IPS-15b (cell line): Measurements from ENCODE around the gene EMC8.
A peak's percentile ranks its signal among the peaks of the same experiment; 100 is the strongest.
"Not testable (repeated sequence)": the region's sequence is repeated elsewhere in the genome, so short reads cannot be mapped to it uniquely, and the experiment has no call there.

Experiments
- H3K27me3 ChIP-seq: one replicate; pipeline ENCODE4 v1.6.1; 2013; ENCODE audit warnings: low read length; ENCODE audit not compliant: control insufficient read depth, insufficient read depth
- H3K36me3 ChIP-seq: one replicate; pipeline ENCODE4 v1.6.1; 2013; ENCODE audit warnings: low read length; ENCODE audit not compliant: control insufficient read depth, insufficient read depth
- H3K4me1 ChIP-seq: one replicate; pipeline ENCODE4 v1.6.1; 2013; ENCODE audit warnings: mild to moderate bottlenecking, low read length; ENCODE audit not compliant: control insufficient read depth, insufficient read depth
- H3K4me3 ChIP-seq: one replicate; pipeline ENCODE4 v1.5.1; 2013; ENCODE audit warnings: low read depth, low read length
- H3K9ac ChIP-seq: one replicate; pipeline ENCODE4 v1.6.1; 2013; ENCODE audit warnings: low read depth, mild to moderate bottlenecking, low read length
- H3K9me3 ChIP-seq: one replicate; pipeline ENCODE4 v1.6.1; 2013; ENCODE audit warnings: mild to moderate bottlenecking, low read length; ENCODE audit not compliant: control insufficient read depth, insufficient read depth

The EMC8 gene

DNA sequence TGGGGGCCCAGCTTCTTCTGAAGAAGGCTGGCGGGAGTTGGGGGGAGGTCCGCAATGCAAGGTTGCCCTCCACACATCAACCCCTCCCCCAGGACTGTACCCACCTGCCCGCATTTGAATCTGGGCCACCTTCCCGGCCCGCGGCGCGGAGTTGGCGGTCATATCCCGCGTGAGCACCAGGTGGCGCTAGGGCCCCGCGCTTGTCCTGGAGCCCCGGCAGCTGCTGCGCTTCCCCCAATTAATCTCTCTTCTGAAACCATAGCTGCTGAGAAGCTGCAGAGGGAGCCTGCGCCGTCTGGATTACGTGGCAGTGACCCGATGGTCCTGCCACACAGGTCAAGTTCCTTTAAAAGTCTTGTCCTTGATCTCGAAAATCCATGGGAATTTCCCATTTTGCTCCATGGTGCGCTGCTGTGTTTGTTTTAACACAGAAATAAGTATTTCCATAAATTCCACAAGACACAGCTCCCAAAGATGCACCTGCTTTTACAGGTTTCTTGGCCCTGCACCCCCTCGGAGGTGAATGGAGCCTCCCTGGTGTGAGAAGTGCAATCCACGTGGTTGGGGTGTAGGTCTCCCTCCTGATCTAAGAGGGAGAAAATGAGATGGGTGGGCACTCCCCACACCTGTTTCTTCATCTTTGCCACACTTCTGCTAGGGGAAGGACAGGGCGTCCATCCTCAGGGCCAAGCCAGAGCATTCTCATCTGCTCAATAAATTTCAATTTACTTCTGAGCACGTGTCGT lies 22.2 kb upstream of the EMC8 start:
- Histone ChIP-seq H3K9ac (no peak overlapping the region), H3K27me3 (peaks cover 13% of the 10 kb centered on the region), H3K4me1 (no peaks in the 10 kb centered on the region), H3K9me3 (no peaks in the 10 kb centered on the region), H3K4me3 (no peak overlapping the region), H3K36me3 (no peaks in the 10 kb centered on the region)

DNA sequence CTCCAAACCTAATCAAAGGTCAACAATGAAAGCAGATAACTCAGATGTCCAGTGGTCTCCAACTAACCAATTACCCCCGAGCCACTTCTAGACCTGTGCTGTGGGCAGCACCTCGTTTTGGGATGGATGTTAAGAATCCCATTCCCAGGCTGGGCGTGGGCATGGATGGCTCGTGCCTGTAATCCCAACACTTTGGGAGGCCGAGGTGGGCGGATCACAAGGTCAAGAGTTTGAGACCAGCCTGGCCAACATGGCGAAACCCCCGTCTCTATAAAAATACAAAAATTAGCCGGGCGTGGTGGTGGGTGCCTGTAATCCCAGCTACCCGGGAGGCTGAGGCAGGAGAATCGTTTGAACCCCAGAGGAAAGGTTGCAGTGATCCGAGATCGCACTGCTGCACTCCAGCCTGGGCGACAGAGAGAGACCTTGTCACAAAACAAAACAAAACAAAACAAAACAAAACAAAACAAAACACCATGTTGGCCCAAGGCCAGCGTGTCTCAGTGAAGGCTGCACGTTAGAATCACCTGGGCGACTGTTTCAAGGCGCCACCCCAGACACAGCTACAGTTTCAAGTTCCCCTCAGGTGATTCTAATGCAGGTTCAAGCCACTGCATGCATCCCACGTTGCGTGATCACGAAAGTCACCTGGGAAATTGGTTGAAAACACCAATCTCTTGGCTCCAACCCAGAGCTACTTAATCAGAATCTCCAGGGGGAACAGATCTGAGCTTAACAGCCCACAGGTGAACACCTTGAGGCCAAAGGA lies 21.4 kb upstream of the EMC8 start:
- H3K27me3 ChIP-seq, result peaks cover 13% of the 10 kb centered on the region
- H3K4me1 ChIP-seq, result no peaks in the 10 kb centered on the region
- no peaks in the 10 kb centered on the region for H3K9me3 ChIP-seq
- H3K4me3 ChIP-seq, result no peak overlapping the region
- no peaks in the 10 kb centered on the region for H3K36me3 ChIP-seq
- no peak overlapping the region for H3K9ac ChIP-seq

GRCh38 chr16:85819771-85820170 lies 20.4 kb upstream of the EMC8 start:
- Histone ChIP-seq H3K4me1 (no peaks in the 10 kb centered on the region), H3K9ac (no peak overlapping the region), H3K9me3 (no peaks in the 10 kb centered on the region), H3K36me3 (no peaks in the 10 kb centered on the region), H3K4me3 (no peak overlapping the region), H3K27me3 (peaks cover 13% of the 10 kb centered on the region)

GRCh38 chr16:85819245-85819644 lies 19.9 kb upstream of the EMC8 start:
- Histone ChIP-seq H3K4me3 (no peak overlapping the region), H3K4me1 (no peaks in the 10 kb centered on the region), H3K36me3 (no peaks in the 10 kb centered on the region), H3K9me3 (no peaks in the 10 kb centered on the region), H3K27me3 (peaks cover 13% of the 10 kb centered on the region), H3K9ac (no peak overlapping the region)

GRCh38 chr16:85817195-85817594 lies 17.9 kb upstream of the EMC8 start:
- H3K36me3 ChIP-seq, H3K4me1 ChIP-seq, H3K9me3 ChIP-seq, H3K9ac ChIP-seq, H3K4me3 ChIP-seq: not testable (repeated sequence)
- H3K27me3 ChIP-seq, result peaks cover 15% of the 10 kb centered on the region

- Histone ChIP-seq H3K27me3 (peaks cover 21% of the 10 kb centered on the region), H3K36me3 (no peaks in the 10 kb centered on the region), H3K9me3 (no peaks in the 10 kb centered on the region), H3K9ac (no peak overlapping the region), H3K4me3 (no peak overlapping the region), H3K4me1 (no peaks in the 10 kb centered on the region)
Observed at GRCh38 chr16:85816159-85816558, 16.8 kb upstream of the EMC8 start.

- Histone ChIP-seq H3K27me3 (peaks cover 8% of the 10 kb centered on the region), H3K9me3 (no peaks in the 10 kb centered on the region), H3K36me3 (no peaks in the 10 kb centered on the region), H3K9ac (no peak overlapping the region), H3K4me3 (no peak overlapping the region), H3K4me1 (no peaks in the 10 kb centered on the region)
Observed at GRCh38 chr16:85812811-85813700, 13.7 kb upstream of the EMC8 start.

DNA sequence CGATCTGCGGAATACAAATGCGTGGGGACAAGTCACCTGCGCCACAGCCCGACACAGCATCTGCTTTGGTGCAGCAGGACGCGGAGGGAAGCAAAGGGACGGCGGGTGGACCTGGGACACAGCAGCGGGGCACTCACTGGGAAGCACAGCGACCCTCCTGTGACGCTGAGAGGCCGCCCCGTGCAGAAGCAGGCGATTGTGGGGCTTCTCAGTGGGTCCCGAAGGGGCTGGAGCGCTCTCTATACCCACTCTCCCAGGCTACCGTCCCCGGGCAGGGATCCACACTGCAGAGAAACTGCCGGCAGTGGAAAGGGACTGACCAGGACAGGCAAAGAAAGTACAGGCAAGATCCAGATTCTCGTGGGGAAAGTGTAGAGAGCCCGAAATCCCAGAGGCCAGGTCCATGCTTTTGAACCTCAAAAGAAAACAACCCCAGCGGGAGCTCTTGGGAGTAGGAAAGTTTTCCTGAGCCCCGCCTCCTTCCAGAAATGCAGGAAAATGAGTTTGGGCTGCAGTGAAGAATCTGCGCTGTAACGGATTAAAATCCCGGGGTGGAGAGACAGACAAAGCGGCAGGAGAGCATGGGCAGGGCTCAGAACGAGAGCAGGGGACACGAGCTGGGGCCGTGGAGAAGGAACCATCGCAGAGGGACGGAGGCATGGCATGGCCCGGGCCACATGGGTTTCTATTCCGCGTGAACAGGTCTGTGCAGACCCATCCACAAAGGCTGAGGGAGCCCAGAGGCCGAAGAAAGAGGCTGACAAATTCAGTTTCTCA lies 12.9 kb upstream of the EMC8 start:
- Histone ChIP-seq H3K4me3 (no peak overlapping the region), H3K9me3 (no peaks in the 10 kb centered on the region), H3K27me3 (peaks cover 8% of the 10 kb centered on the region), H3K9ac (peak overlapping the region; percentile 40), H3K4me1 (no peaks in the 10 kb centered on the region), H3K36me3 (no peaks in the 10 kb centered on the region)

DNA sequence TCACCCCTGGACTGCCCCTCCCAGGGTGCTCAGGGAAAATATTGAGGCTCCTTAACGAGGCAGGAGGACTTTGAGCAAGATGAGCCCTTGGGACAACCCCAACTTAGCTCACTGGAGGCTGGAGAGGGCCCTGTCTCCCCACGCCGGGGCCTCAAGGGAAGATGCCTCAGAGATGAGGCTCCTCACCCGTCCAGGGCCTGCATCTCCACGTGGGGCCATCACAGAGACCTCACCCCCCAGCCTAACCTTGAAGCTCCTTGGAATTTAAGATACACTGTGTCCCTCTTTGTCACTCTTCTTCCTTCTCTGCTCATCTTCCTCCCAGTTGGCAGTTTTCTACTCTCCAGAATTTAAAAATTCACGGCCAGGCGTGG lies 11.4 kb upstream of the EMC8 start:
- Histone ChIP-seq H3K36me3 (peaks cover 11% of the 10 kb centered on the region), H3K9ac (no peak overlapping the region), H3K4me1 (no peaks in the 10 kb centered on the region), H3K9me3 (no peaks in the 10 kb centered on the region), H3K4me3 (no peak overlapping the region), H3K27me3 (peaks cover 8% of the 10 kb centered on the region)

DNA sequence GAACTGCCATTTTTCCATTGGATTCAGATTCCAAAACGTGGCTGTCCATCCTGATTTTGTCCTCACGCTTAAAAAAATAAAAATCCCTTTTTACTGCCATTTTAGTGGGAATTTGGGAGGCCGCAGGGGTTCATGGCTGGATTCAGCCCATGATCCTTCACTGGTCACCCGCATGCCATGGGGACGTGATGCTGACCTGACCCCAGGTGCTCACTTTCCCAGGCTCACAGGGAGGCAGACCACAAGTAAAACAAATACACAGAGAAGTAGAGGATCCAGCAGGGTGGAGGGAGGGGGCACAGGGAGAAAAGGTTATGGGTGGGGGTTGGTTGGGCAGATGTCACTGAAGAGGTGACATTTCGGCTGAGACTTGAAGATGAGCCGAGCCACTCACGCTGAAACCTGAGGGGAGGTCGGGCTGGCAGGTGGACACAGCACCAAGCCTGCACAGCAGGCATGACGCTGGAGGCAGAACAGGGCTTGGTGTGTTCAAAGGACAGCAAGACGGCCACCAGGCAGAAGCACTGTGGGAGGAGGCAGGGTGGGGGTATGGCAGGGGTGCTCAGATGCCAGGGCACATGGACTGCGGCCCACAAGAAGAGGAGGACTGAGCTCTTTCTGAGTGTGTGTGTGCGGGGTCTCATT lies 10.9 kb upstream of the EMC8 start:
- Histone ChIP-seq H3K36me3 (peaks cover 16% of the 10 kb centered on the region), H3K9ac (no peak overlapping the region), H3K9me3 (no peaks in the 10 kb centered on the region), H3K4me3 (no peak overlapping the region), H3K4me1 (no peaks in the 10 kb centered on the region), H3K27me3 (peaks cover 8% of the 10 kb centered on the region)

DNA sequence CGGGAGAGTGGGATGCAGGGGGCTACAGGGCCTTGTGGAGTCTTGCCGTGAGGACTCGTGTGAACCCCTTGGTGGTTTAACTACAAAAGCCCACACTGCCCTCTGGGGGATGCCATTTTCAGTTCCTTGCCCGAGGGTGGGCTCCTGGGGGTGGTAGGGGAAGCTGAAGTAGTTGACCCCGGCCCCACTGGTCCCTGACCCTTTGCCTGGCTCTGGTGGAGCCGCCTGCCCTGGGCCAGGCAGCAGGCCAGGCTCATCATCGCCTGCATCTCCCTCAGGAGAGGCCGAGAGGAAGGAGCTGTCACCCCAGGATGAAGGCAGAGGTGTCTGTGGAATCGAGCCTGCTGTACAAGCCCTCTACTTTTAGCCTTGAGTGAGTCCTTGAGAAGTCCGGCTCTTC lies 10.3 kb upstream of the EMC8 start:
- peaks cover 8% of the 10 kb centered on the region for H3K27me3 ChIP-seq
- H3K9ac ChIP-seq, result no peak overlapping the region
- H3K4me3 ChIP-seq, result no peak overlapping the region

More for the DNA sequence above, 10.3 kb upstream of the EMC8 start:
- Histone ChIP-seq H3K4me1 (no peaks in the 10 kb centered on the region), H3K9me3 (no peaks in the 10 kb centered on the region), H3K36me3 (peaks cover 22% of the 10 kb centered on the region)
